Activated T-helper 1 cell treated with anti-CD3 and anti-CD28 coated beads, Interleukin-2, amount 50 U/mL, for 16 hours (primary cell): ENCODE data around the gene NPHP1.
"Not testable (repeated sequence)": the region's sequence is repeated elsewhere in the genome, so short reads cannot be mapped to it uniquely, and the experiment has no call there.

Experiments used
- DNase-seq, 2 donors: peaks; one replicate each; pipeline ENCODE4 v3.0.0-alpha.2; 2020; ENCODE audit warnings: low read depth in 1 of 2, low spot score in 1 of 2

Gene NPHP1

GRCh38 chr2:110204408-110205385 lies at the start of gene NPHP1:
Gene NPHP1, minus strand, starts transcription at chr2:110205013. Its CDS starts 45 bp downstream, at chr2:110204968.
- DNase-seq: peak; percentile 70 to 73

- not testable (repeated sequence) for DNase-seq
Observed at GRCh38 chr2:110248081-110248795, 43.4 kb upstream of the NPHP1 start.

- DNase-seq: not testable (repeated sequence)
Observed at GRCh38 chr2:110245488-110246435, 40.9 kb upstream of the NPHP1 start.

GRCh38 chr2:110243283-110243682 lies 38.5 kb upstream of the NPHP1 start:
- DNase-seq: not testable (repeated sequence)

GRCh38 chr2:110234514-110234913 lies 29.7 kb upstream of the NPHP1 start:
- DNase-seq: not testable (repeated sequence)

- not testable (repeated sequence) for DNase-seq
Observed at GRCh38 chr2:110229886-110230285, 25.1 kb upstream of the NPHP1 start.

GRCh38 chr2:110222626-110223025 lies 17.8 kb upstream of the NPHP1 start:
- DNase-seq: not testable (repeated sequence)

- DNase-seq: no peak
Observed at GRCh38 chr2:110221938-110222337, 17.1 kb upstream of the NPHP1 start.

GRCh38 chr2:110220190-110220564 lies 15.4 kb upstream of the NPHP1 start:
- no peak for DNase-seq

GRCh38 chr2:110219496-110220189 lies 14.8 kb upstream of the NPHP1 start:
- DNase-seq: no peak

- DNase-seq: not testable (repeated sequence)
Observed at GRCh38 chr2:110218889-110219288, 14.1 kb upstream of the NPHP1 start.

GRCh38 chr2:110216803-110217202 lies 12.0 kb upstream of the NPHP1 start:
- DNase-seq: no peak

- DNase-seq: no peak
Observed at GRCh38 chr2:110216199-110216598, 11.4 kb upstream of the NPHP1 start.

GRCh38 chr2:110215566-110216158 lies 10.8 kb upstream of the NPHP1 start:
- DNase-seq: no peak

GRCh38 chr2:110215091-110215490 lies 10.3 kb upstream of the NPHP1 start:
- no peak for DNase-seq

- DNase-seq: not testable (repeated sequence)
Observed at GRCh38 chr2:110213522-110213921, 8.7 kb upstream of the NPHP1 start.

- peak; percentile 44 to 53 for DNase-seq
Observed at GRCh38 chr2:110211938-110212858, 7.4 kb upstream of the NPHP1 start, which contains the start of gene MTLN. Gene MTLN, minus strand, starts transcription at chr2:110212547. Its CDS starts 22 bp downstream, at chr2:110212525.

GRCh38 chr2:110205660-110206455 lies 1.0 kb upstream of the NPHP1 start:
- DNase-seq: no peak
